Measurements from ENCODE around the gene LPP. TPM values are rescaled to one million over a fixed set of nuclear protein-coding genes. Genes with fewer than 3 reads are reported as not detected.

LPP gene
- polyA plus RNA-seq, 3 donors = 14.1 to 23.2 (median 15.3) TPM

DNA sequence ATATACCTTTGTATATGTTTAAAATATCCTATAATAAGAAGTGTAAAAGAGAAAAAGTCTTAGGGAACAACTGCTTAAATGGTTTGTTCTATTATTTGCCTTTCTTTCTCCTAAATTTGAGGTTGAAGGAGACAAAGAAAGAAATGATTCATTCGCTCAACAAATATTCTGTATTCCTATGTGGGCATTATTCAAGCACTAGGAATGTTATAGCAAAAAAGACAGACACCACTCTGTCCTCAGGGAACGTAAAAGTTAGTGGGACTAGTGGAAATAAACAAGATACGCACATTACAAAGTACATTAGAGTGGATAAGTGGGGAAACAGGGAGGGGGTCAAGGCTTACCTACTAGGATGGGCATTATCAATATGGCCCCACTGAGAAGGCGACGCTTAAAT lies 332.2 kb downstream of the LPP start:
- H4K20me1 ChIP-seq (ENCODE audit: insufficient read depth, low read length) = no peaks in the 10 kb centered on the region
- H3K27ac ChIP-seq (ENCODE audit: low read depth in 1 of 2, low read length in 2 of 2) = no peak overlapping the region
- no peak overlapping the region for H3K4me3 ChIP-seq (replicated peaks in 1 of 3; ENCODE audit: low read depth in 2 of 3, low read length in 3 of 3)
- no peaks in the 10 kb centered on the region for H3K27me3 Mint-ChIP-seq (ENCODE audit: low read depth in 3 of 3)
- peaks cover 0 to 6% of the 10 kb centered on the region in 2 donors for H3K9me3 ChIP-seq (replicated peaks in 1 of 2; ENCODE audit: control insufficient read depth in 1 of 2, insufficient read depth in 1 of 2, low read length in 2 of 2)
- no peak overlapping the region for H3K4me3 Mint-ChIP-seq
- peaks cover 8 to 16% of the 10 kb centered on the region in 2 donors for H3K36me3 ChIP-seq (replicated peaks in 1 of 2; ENCODE audit: control insufficient read depth in 1 of 2, insufficient read depth in 2 of 2, low read length in 2 of 2)
- no peak for TF ChIP-seq CTCF (IDR thresholded peaks at IDR 0.05)
- peaks cover 4 to 16% (median 11%) of the 10 kb centered on the region in 7 donors for H3K9me3 Mint-ChIP-seq
- no peak overlapping the region for H2AFZ ChIP-seq (ENCODE audit: insufficient read depth, low read depth, low read length, poor library complexity, severe bottlenecking)
- peaks cover 15% of the 10 kb centered on the region for H3K4me1 Mint-ChIP-seq
- peaks cover 41 to 54% of the 10 kb centered on the region in 2 donors for H3K36me3 Mint-ChIP-seq
- H3K27me3 ChIP-seq (ENCODE audit: control insufficient read depth in 2 of 2, insufficient read depth in 2 of 2, low read length in 2 of 2) = no peaks in the 10 kb centered on the region
- H3K4me2 ChIP-seq (replicated peaks; ENCODE audit: extremely low read depth, low read length, poor library complexity, severe bottlenecking) = no peak overlapping the region
- intact Hi-C loops (cut with micrococcal nuclease) = no loop called here
- H3K79me2 ChIP-seq (ENCODE audit: insufficient read depth, low read length) = no peaks in the 10 kb centered on the region
- peaks cover 7 to 9% of the 10 kb centered on the region in 2 donors for H3K4me1 ChIP-seq (ENCODE audit: control insufficient read depth in 1 of 2, insufficient read depth in 2 of 2, low read length in 2 of 2)
- H3K27ac Mint-ChIP-seq = no peak overlapping the region
- H3K9ac ChIP-seq (ENCODE audit: insufficient read depth, low read length, poor library complexity, severe bottlenecking) = no peak overlapping the region
- WGBS (ENCODE audit: insufficient coverage) = no CpG with 5 or more reads among the region's 5 CpGs
- DNase-seq = no peak

GRCh38 chr3:188486952-188487351 lies 333.0 kb downstream of the LPP start:
- no peaks in the 10 kb centered on the region for H4K20me1 ChIP-seq (ENCODE audit: insufficient read depth, low read length)
- H3K4me2 ChIP-seq (replicated peaks; ENCODE audit: extremely low read depth, low read length, poor library complexity, severe bottlenecking) = no peak overlapping the region
- no CpG with 5 or more reads among the region's 3 CpGs for WGBS (ENCODE audit: insufficient coverage)
- no peak overlapping the region for H3K27ac Mint-ChIP-seq
- H2AFZ ChIP-seq (ENCODE audit: insufficient read depth, low read depth, low read length, poor library complexity, severe bottlenecking) = no peak overlapping the region
- no peak overlapping the region for H3K4me3 Mint-ChIP-seq
- no peaks in the 10 kb centered on the region for H3K27me3 Mint-ChIP-seq (ENCODE audit: low read depth in 3 of 3)
- peak in 2 of 3 donors; percentile 25 to 26 for DNase-seq
- H3K4me1 Mint-ChIP-seq = peaks cover 15% of the 10 kb centered on the region
- peaks cover 40 to 54% of the 10 kb centered on the region in 2 donors for H3K36me3 Mint-ChIP-seq
- no peak overlapping the region for H3K9ac ChIP-seq (ENCODE audit: insufficient read depth, low read length, poor library complexity, severe bottlenecking)
- H3K9me3 Mint-ChIP-seq = peaks cover 3 to 9% (median 6%) of the 10 kb centered on the region in 7 donors
- H3K27ac ChIP-seq (ENCODE audit: low read depth in 1 of 2, low read length in 2 of 2) = no peak overlapping the region
- H3K4me3 ChIP-seq (replicated peaks in 1 of 3; ENCODE audit: low read depth in 2 of 3, low read length in 3 of 3) = no peak overlapping the region
- TF ChIP-seq CTCF (IDR thresholded peaks at IDR 0.05) = no peak
- H3K4me1 ChIP-seq (ENCODE audit: control insufficient read depth in 1 of 2, insufficient read depth in 2 of 2, low read length in 2 of 2) = peaks cover 7 to 9% of the 10 kb centered on the region in 2 donors
- no peaks in the 10 kb centered on the region for H3K79me2 ChIP-seq (ENCODE audit: insufficient read depth, low read length)
- peaks cover 8 to 23% of the 10 kb centered on the region in 2 donors for H3K36me3 ChIP-seq (replicated peaks in 1 of 2; ENCODE audit: control insufficient read depth in 1 of 2, insufficient read depth in 2 of 2, low read length in 2 of 2)
- H3K27me3 ChIP-seq (ENCODE audit: control insufficient read depth in 2 of 2, insufficient read depth in 2 of 2, low read length in 2 of 2) = no peaks in the 10 kb centered on the region
- H3K9me3 ChIP-seq (replicated peaks in 1 of 2; ENCODE audit: control insufficient read depth in 1 of 2, insufficient read depth in 1 of 2, low read length in 2 of 2) = peaks cover 0 to 3% of the 10 kb centered on the region in 2 donors
- intact Hi-C loops (cut with micrococcal nuclease) = no loop called here

Measured in CD14-positive monocyte (primary cell).